Panc1 (cell line): Measurements from ENCODE around the gene EYA2.

Experiments
- POLR2AphosphoS5 ChIP-seq: IDR thresholded peaks from 2 replicates; pipeline ENCODE4 v1.6.1; 2012; ENCODE audit warnings: mild to moderate bottlenecking, low read depth, low read length, moderate library complexity
- REST ChIP-seq, 2 experiments: IDR thresholded peaks; 2 replicates each; pipeline ENCODE4 v1.6.1; 2011 to 2012; ENCODE audit warnings: low read depth in 2 of 2, control low read depth in 1 of 2, low read length in 1 of 2, mild to moderate bottlenecking in 1 of 2, moderate library complexity in 1 of 2; ENCODE audit not compliant: insufficient read depth in 1 of 2
- SIN3A ChIP-seq: IDR thresholded peaks from 2 replicates; pipeline ENCODE4 v1.6.1; 2012; ENCODE audit warnings: low read depth, mild to moderate bottlenecking, low read length, moderate library complexity, borderline replicate concordance; ENCODE audit not compliant: insufficient read depth
- TF ChIP-seq, protein P1 (sequence below): fragments of 450-650 bp; IDR thresholded peaks from 2 replicates; pipeline ENCODE4 v1.5.1; 2017; ENCODE audit warnings: mild to moderate bottlenecking

DNA sequence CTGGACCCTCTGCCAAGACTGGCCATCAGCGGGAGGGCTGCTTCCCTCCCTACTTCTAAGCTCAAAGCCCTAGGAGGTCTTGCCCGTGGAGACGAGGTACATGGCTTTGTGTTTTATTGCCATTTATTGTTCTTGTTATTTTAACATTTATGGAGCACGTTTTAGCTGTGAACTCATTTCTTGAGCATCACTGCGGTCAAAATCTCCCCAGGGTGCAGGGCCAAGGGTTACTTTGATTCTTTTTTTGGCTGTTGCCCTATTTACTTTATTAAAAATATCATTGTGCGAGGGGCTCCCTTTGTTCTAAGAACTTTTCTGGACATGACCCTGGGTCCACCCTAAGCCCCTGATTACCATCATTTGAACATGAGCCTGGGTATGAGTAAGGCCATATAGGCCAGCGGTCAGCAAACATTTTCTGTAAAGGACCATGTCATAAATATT is 51.6 kb downstream of the EYA2 start:
- TF ChIP-seq, protein P1, sequence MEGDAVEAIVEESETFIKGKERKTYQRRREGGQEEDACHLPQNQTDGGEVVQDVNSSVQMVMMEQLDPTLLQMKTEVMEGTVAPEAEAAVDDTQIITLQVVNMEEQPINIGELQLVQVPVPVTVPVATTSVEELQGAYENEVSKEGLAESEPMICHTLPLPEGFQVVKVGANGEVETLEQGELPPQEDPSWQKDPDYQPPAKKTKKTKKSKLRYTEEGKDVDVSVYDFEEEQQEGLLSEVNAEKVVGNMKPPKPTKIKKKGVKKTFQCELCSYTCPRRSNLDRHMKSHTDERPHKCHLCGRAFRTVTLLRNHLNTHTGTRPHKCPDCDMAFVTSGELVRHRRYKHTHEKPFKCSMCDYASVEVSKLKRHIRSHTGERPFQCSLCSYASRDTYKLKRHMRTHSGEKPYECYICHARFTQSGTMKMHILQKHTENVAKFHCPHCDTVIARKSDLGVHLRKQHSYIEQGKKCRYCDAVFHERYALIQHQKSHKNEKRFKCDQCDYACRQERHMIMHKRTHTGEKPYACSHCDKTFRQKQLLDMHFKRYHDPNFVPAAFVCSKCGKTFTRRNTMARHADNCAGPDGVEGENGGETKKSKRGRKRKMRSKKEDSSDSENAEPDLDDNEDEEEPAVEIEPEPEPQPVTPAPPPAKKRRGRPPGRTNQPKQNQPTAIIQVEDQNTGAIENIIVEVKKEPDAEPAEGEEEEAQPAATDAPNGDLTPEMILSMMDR = no peak
- TF ChIP-seq POLR2AphosphoS5 = no peak
- TF ChIP-seq REST (IDR thresholded peaks at IDR 0.05; ENCODE audit: insufficient read depth in 1 of 2, low read depth in 2 of 2, low read length in 1 of 2) = no peak
- no peak for TF ChIP-seq SIN3A
